ENCODE measurements around the gene COL4A2. TPM values are rescaled to one million over a fixed set of nuclear protein-coding genes. Genes with fewer than 3 reads are reported as not detected.
"Not testable (repeated sequence)": the region's sequence is repeated elsewhere in the genome, so short reads cannot be mapped to it uniquely, and the experiment has no call there.

Gene COL4A2
- total RNA-seq, 1 donor from 2014 or later = 56.8 TPM

GRCh38 chr13:110522721-110523120 lies 215.6 kb downstream of the COL4A2 start:
- no peak for DNase-seq

GRCh38 chr13:110523180-110523579 lies 216.1 kb downstream of the COL4A2 start:
- no peak for DNase-seq

- DNase-seq = no peak
Observed at GRCh38 chr13:110523838-110524540, 216.9 kb downstream of the COL4A2 start.

GRCh38 chr13:110524541-110525257 lies 217.6 kb downstream of the COL4A2 start:
- DNase-seq = no peak

GRCh38 chr13:110525328-110526319 lies 218.5 kb downstream of the COL4A2 start:
- DNase-seq = no peak

GRCh38 chr13:110528371-110528770 lies 221.3 kb downstream of the COL4A2 start:
- DNase-seq = no peak

GRCh38 chr13:110528911-110529310 lies 221.8 kb downstream of the COL4A2 start:
- DNase-seq = no peak

- DNase-seq = no peak
Observed at GRCh38 chr13:110529522-110530311, 222.6 kb downstream of the COL4A2 start.

- no peak for DNase-seq
Observed at GRCh38 chr13:110531100-110531499, 224.0 kb downstream of the COL4A2 start.

GRCh38 chr13:110531671-110532083 lies 224.6 kb downstream of the COL4A2 start:
- no peak for DNase-seq

- not testable (repeated sequence) for DNase-seq
Observed at GRCh38 chr13:110532258-110532657, 225.2 kb downstream of the COL4A2 start.

GRCh38 chr13:110533771-110534670 lies 226.9 kb downstream of the COL4A2 start:
- no peak for DNase-seq

GRCh38 chr13:110535526-110535925 lies 228.4 kb downstream of the COL4A2 start:
- DNase-seq = no peak

- no peak for DNase-seq
Observed at GRCh38 chr13:110536006-110536693, 229.1 kb downstream of the COL4A2 start.

GRCh38 chr13:110538632-110539031 lies 231.5 kb downstream of the COL4A2 start:
- no peak for DNase-seq

GRCh38 chr13:110539894-110540293 lies 232.8 kb downstream of the COL4A2 start:
- DNase-seq = no peak

GRCh38 chr13:110540871-110541525 lies 233.9 kb downstream of the COL4A2 start:
- no peak for DNase-seq

- DNase-seq = no peak
Observed at GRCh38 chr13:110541526-110541920, 234.4 kb downstream of the COL4A2 start.

GRCh38 chr13:110542169-110542796 lies 235.2 kb downstream of the COL4A2 start:
- DNase-seq = no peak
